NCI-H2081 (cell line): Measurements from ENCODE around the gene MCL1.
"Not testable (repeated sequence)": the region's sequence is repeated elsewhere in the genome, so short reads cannot be mapped to it uniquely, and the experiment has no call there.

Experiments
- DNase-seq, 2 experiments: peaks; one replicate each; lab custom pipeline; 2025; lab: John Stamatoyannopoulos, UW

The MCL1 gene

DNA sequence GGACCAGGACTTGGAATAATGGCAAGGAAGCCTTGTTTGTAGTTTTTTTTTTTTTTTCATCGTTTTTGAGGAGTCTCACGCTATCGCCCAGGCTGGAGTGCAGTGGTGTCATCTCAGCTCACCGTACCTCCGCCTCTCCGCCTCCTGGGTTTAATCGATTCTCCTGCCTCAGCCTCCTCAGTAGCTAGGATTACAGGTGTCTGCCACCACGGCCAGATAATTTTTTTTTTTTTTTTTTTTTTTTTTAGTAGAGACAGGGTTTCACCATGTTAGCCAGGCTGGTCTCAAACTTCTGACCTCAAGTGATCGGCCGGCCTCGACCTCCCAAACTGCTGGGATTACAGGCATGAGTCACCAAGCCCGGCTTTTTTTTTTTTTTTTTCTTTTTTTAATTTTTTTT lies 23.0 kb upstream of the MCL1 start:
- not testable (repeated sequence) for DNase-seq

GRCh38 chr1:150601540-150601939 lies 22.1 kb upstream of the MCL1 start:
- DNase-seq: no peak

DNA sequence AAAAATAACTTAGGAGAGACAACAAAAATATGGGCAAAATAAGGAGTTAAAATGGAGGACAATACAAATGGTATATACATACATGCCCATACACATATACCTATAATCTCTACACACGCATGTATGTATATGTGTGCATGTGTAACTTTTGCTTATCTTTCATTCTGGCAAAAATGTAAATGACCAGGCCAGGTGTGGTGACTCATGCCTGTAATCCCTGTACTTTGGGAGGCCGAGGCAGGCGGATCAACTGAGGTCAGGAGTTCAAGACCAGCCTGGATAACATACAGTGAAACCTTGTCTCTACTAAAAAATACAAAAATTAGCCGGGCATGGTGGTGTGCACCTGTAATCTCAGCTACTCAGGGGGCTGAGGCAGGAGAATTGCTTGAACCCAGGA lies 18.9 kb upstream of the MCL1 start:
- DNase-seq: not testable (repeated sequence)

- DNase-seq: peak in 1 of 2 experiments; percentile 17
Measured at GRCh38 chr1:150596976-150597375, 17.6 kb upstream of the MCL1 start.

DNA sequence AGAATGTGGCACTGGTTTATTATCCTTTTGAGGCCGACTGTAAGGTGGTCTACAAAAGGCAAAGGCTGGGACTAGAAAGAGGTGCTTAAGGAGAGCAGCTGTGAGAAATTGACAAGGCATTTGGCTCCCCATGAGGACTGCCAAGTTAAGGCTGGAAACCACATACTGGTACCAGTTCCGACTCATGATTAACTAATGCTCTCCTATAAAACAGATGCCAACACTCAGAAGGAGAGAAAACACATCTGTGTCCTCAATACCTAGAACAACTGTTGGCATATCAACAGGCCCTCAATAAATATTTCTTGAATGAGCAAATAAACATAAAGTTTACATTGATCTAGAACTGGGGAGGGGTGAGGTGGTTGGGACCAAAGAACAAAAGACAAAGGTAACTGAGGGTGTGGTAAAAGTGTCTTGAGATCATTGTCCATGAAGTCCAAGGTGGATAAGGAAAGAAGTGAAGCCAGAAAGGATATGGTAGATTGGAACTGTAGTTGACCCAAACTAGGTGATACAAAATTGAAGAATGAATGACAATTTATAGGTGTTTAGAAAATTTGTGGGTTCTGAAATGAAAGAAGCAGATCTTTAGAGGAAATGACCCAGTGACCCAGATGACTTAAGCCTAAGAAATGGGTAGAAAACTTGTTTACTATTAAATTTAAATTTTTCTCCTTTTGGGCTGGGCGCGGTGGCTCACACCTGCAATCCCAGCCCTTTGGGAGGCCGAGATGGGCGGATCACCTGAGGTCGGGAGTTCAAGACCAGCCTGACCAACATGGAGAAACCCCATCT lies 16.9 kb upstream of the MCL1 start:
- DNase-seq: no peak

GRCh38 chr1:150582371-150582770 lies 3.0 kb upstream of the MCL1 start:
- DNase-seq: no peak

DNA sequence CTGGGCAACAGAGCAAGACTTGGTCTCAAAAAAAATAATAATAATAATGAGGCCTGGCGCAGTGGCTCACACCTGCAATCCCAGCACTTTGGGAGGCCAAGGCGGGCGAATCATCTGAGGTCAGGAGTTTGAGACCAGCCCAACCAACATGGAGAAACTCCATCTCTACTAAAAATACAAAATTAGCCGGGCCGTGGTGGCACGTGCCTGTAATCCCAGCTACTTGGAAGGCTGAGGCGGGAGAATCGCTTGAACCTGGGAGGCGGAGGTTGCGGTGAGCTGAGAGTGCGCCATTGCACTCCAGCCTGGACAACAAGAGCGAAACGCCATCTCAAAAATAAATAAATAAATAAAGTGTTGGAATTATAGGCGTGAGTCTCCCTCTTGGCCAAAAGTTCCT lies 2.6 kb upstream of the MCL1 start:
- DNase-seq: not testable (repeated sequence)

GRCh38 chr1:150581437-150581836 lies 2.0 kb upstream of the MCL1 start:
- DNase-seq: not testable (repeated sequence)

- DNase-seq: not testable (repeated sequence)
Measured at GRCh38 chr1:150580966-150581365, 1.6 kb upstream of the MCL1 start.

GRCh38 chr1:150579945-150580642 lies 684 bp upstream of the MCL1 start:
- no peak for DNase-seq

DNA sequence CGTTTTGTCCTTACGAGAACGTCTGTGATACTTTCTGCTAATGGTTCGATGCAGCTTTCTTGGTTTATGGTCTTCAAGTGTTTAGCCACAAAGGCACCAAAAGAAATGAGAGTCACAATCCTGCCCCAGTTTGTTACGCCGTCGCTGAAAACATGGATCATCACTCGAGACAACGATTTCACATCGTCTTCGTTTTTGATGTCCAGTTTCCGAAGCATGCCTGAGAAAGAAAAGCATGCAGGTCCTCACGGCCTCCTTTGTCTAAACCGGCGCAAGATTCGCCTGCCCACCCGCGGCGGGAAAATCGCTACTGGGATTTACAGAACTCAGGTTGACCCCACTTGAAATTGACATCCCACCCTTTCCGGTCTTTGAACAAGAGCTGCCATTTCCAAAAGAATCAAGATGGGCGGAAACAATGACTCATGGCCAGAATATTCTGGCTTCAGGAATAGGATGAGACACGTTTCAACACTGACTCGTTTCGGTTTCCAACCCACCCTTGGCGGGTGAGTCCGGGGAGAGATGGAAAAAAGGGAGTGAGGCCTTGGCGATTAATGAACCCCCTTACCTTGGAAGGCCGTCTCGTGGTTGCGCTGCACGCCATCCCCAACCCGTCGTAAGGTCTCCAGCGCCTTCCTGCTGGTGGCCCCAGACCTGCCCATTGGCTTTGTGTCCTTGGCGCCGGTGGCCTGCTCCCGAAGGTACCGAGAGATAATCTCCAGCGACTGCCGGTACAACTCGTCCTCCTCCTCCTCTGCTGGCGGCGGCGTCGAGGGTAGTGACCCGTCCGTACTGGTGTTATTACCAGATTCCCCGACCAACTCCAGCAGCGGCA lies 919 bp downstream of the MCL1 start:
- peak; percentile 64 to 81 for DNase-seq

GRCh38 chr1:150577557-150578271 lies 1.7 kb downstream of the MCL1 start:
- peak; percentile 30 to 33 for DNase-seq

GRCh38 chr1:150576794-150577556 lies 2.4 kb downstream of the MCL1 start:
- DNase-seq: no peak

- no peak for DNase-seq
Measured at GRCh38 chr1:150576367-150576711, 3.1 kb downstream of the MCL1 start.

DNA sequence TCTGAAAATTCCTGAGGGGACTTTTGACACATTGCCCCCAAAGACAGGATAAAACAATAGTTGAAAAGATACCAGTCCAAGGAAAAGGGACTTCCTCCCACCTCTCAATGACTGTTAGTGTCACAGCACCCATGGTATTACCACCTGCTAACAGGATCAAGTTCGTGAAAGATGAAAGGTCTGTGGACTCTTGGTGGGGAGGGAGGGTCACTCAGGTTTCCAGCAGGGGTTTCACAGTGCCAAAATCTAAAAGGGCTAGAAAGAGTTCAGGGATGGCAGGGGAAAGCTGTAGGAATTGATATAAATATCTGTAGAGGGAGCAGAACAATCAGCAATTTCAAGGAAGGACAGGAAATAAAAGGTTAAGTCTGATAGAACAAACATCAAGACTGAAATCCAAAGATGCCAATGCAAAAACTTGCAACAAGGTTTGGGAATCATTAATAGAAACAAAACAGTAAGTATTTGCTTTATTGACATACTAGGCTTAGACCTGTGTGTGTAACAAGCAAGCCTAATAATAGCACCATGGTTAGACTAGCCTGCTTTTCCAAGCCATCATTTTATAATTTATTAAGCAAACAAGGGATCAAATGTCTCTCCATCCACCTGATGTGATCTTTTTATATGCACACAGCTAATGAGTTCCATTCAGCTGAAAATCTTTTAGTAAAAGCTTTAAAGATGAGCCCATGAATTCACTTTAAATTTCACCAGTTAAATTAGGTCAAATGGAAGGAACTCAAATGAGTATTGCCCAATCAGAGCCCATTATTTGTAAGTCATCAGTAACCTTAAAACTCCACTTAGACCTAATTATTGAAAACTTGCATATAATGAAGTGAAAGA lies 3.7 kb downstream of the MCL1 start:
- peak in 1 of 2 experiments; percentile 50 for DNase-seq

DNA sequence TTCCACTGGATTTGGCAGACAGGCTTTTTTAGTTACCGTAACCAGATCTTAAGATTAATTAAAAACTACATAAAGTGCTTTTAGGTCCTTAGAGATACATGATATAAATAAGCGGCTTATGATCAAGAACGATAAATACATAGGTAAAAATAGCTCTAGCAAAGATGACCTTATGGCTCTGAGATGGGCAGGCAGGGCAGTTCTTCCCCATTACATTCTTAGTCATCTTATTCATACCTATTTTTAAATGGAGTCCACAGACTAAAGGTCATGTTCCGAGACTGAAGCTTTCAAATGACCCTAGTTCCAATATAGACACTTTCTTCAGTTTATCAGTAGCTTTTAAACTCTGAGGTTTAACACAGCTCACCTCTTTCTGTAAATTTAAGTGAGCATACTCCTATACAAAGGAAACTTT lies 4.3 kb downstream of the MCL1 start:
- no peak for DNase-seq

- DNase-seq: no peak
Measured at GRCh38 chr1:150574260-150575071, 4.9 kb downstream of the MCL1 start.

DNA sequence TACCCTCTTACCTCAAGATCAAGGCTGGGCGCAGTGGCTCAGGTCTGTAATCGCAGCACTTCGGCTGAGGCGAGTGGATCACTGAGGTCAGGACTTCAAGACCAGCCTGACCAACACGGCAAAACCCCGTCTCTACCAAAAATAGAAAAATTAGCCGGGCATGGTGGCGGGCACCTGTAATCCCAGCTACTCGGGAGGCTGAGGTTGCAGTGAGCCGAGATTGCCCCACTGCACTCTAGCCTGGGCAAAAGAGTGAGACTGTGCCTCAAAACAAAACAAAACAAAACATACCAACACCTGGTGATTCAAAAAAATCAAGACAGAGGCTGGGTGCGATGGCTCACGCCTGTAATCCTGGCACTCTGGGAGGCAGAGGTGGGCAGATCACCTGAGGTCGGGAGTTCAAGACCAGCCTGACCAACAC lies 5.8 kb downstream of the MCL1 start:
- DNase-seq: not testable (repeated sequence)

- no peak for DNase-seq
Measured at GRCh38 chr1:150572918-150573647, 6.3 kb downstream of the MCL1 start.
